ENCODE results near the gene ARFIP2. TPM values are rescaled to one million over a fixed set of nuclear protein-coding genes. Genes with fewer than 3 reads are reported as not detected.

ARFIP2 gene
- polyA plus RNA-seq, 1 of the 3 experiments (the other 2 are of a cell fraction): 128 TPM

GRCh38 chr11:6474413-6474792 lies 6.7 kb downstream of the ARFIP2 start:
- Histone ChIP-seq H3K4me1 (ENCODE audit: control insufficient read depth in 1 of 2, insufficient read depth in 2 of 2, low read depth in 1 of 2, low read length in 1 of 2) (peaks cover 7 to 17% of the 10 kb centered on the region in 2 experiments; a peak in 2 of 4 replicates), H3F3A (replicated peaks; ENCODE audit: insufficient read depth) (peaks cover 25% of the 10 kb centered on the region), H3K27ac (ENCODE audit: low read depth in 2 of 2, low read length in 1 of 2) (peak overlapping the region; percentile 93 to 96), H3K4me2 (peak overlapping the region; percentile 89), H3K9me3 (no peaks in the 10 kb centered on the region), H3K9me2 (no peaks in the 10 kb centered on the region), H3K27me3 (ENCODE audit: insufficient read depth) (no peaks in the 10 kb centered on the region), H3K36me3 (replicated peaks in 1 of 2; ENCODE audit: control insufficient read depth in 1 of 2, insufficient read depth in 2 of 2, low read length in 1 of 2) (peaks cover 10 to 31% of the 10 kb centered on the region in 2 experiments), H3K9ac (peak overlapping the region; percentile 91), H4K20me1 (ENCODE audit: insufficient read depth) (no peaks in the 10 kb centered on the region), H3K4me3 (ENCODE audit: low read depth in 2 of 2, low read length in 1 of 2) (peak overlapping the region; percentile 63 to 78), H2AFZ (ENCODE audit: low read depth) (peak overlapping the region; percentile 92; the same call in 1 of the 2 replicates), H3K79me2 (ENCODE audit: insufficient read depth) (peaks cover 44% of the 10 kb centered on the region)
- no peak for DNase-seq
- WGBS (ENCODE audit: low lambda C conversion rate): 16% methylated on average over 7 of the region's 7 CpGs
- ChIA-PET CTCF (interaction anchor here (0.6 to 2.0 kb wide), 5 partner anchors 10 to 95 kb away, joined by 3 to 8 read pairs (median 3); no protein-coding TSS in a partner anchor), POLR2A (interaction anchor here (1.0 to 1.6 kb wide), 3 partner anchors 8 to 172 kb away, joined by 3 to 4 read pairs (median 4); no protein-coding TSS in a partner anchor)
- TF ChIP-seq CTCF (IDR thresholded peaks at IDR 0.05): 0 out of 2 replicates have a peak, but pooled peaks have one; percentile 1
- TF ChIP-seq EZH2phosphoT487 (IDR thresholded peaks at IDR 0.05; ENCODE audit: borderline replicate concordance, low read depth): no peak
- no peak for TF ChIP-seq GABPA (IDR thresholded peaks at IDR 0.05; ENCODE audit: low read depth)
- TF ChIP-seq JUND (IDR thresholded peaks at IDR 0.05): 0 out of 2 replicates have a peak, but pooled peaks have one; percentile 21
- no peak for TF ChIP-seq PBX3 (IDR thresholded peaks at IDR 0.05)
- no peak for TF ChIP-seq USF2 (IDR thresholded peaks at IDR 0.05; ENCODE audit: borderline replicate concordance, low read depth, low read length)

- Histone ChIP-seq H3K27ac (ENCODE audit: low read depth in 2 of 2, low read length in 1 of 2) (peak within 1 kb of the TSS; percentile 93 to 96), H2AFZ (ENCODE audit: low read depth) (peak within 1 kb of the TSS; percentile 97), H3K79me2 (ENCODE audit: insufficient read depth) (peaks cover 38% of the 10 kb centered on the region), H3K36me3 (replicated peaks in 1 of 2; ENCODE audit: control insufficient read depth in 1 of 2, insufficient read depth in 2 of 2, low read length in 1 of 2) (peaks cover 6 to 24% of the 10 kb centered on the region in 2 experiments), H3K4me3 (ENCODE audit: low read depth in 2 of 2, low read length in 1 of 2) (peak within 1 kb of the TSS; percentile 63 to 96), H3K9me2 (no peaks in the 10 kb centered on the region), H4K20me1 (ENCODE audit: insufficient read depth) (no peaks in the 10 kb centered on the region), H3F3A (replicated peaks; ENCODE audit: insufficient read depth) (peaks cover 25% of the 10 kb centered on the region), H3K9me3 (no peaks in the 10 kb centered on the region), H3K4me1 (ENCODE audit: control insufficient read depth in 1 of 2, insufficient read depth in 2 of 2, low read depth in 1 of 2, low read length in 1 of 2) (peaks cover 7 to 22% of the 10 kb centered on the region in 2 experiments; a peak in 2 of 4 replicates), H3K9ac (peak within 1 kb of the TSS; percentile 91), H3K27me3 (ENCODE audit: insufficient read depth) (no peaks in the 10 kb centered on the region), H3K4me2 (peak within 1 kb of the TSS; percentile 99)
- WGBS (ENCODE audit: low lambda C conversion rate): 0% methylated on average over 16 of the region's 87 CpGs
- CTCF ChIA-PET: interaction anchor here (0.6 to 6.7 kb wide), 8 partner anchors 10 to 1536 kb away, joined by 3 to 32 read pairs (median 4); no protein-coding TSS in a partner anchor
- peak; percentile 100 for DNase-seq
- POLR2A ChIA-PET: interaction anchor here (0.6 to 1.6 kb wide), 5 partner anchors 9 to 173 kb away, joined by 3 to 4 read pairs (median 3); no protein-coding TSS in a partner anchor
- 0 out of 2 replicates have a peak, but pooled peaks have one; percentile 4 for TF ChIP-seq MAX (IDR thresholded peaks at IDR 0.05; ENCODE audit: low read depth)
- TF ChIP-seq GABPA (IDR thresholded peaks at IDR 0.05; ENCODE audit: low read depth): no peak
- TF ChIP-seq USF1 (IDR thresholded peaks at IDR 0.05; ENCODE audit: borderline replicate concordance, low read depth): 0 out of 2 replicates have a peak, but pooled peaks have one; percentile 48
- no peak for TF ChIP-seq PBX3 (IDR thresholded peaks at IDR 0.05)
- TF ChIP-seq CHD2 (IDR thresholded peaks at IDR 0.05; ENCODE audit: low read length, partially characterized antibody): peak; percentile 6
- TF ChIP-seq FOXJ3 (CRISPR knock-in tag; IDR thresholded peaks at IDR 0.05): no peak
- TF ChIP-seq IRF3 (IDR thresholded peaks at IDR 0.05; ENCODE audit: low read depth, low read length): no peak
- TF ChIP-seq NFIC (IDR thresholded peaks at IDR 0.05; ENCODE audit: borderline replicate concordance): no peak
- no peak for TF ChIP-seq EZH2phosphoT487 (IDR thresholded peaks at IDR 0.05; ENCODE audit: borderline replicate concordance, low read depth)
- TF ChIP-seq TCF12 (IDR thresholded peaks at IDR 0.05): no peak
- no peak for TF ChIP-seq FOXM1 (IDR thresholded peaks at IDR 0.05; ENCODE audit: low read depth)
Observed at GRCh38 chr11:6473451-6474412, 7.4 kb downstream of the ARFIP2 start, which contains the start of gene TRIM3. Gene TRIM3, minus strand, starts transcription at chr11:6473941. Its CDS starts 8,246 bp downstream, at chr11:6465695.
